A673 (cell line): Measurements from ENCODE around the gene TEP1.

Source experiments
- EZH2 ChIP-seq: fragments of 200-600 bp; sonication (generic); IDR thresholded peaks from 2 replicates; pipeline ENCODE4 v1.6.1; 2017; ENCODE audit warnings: borderline replicate concordance, low read depth, mild to moderate bottlenecking, mixed read lengths, antibody characterized with exemption, low read length; ENCODE audit not compliant: poor library complexity, severe bottlenecking
- TF ChIP-seq, protein P1 (sequence below): fragments of 300-800, 200-600 bp; sonication (generic); conservative IDR thresholded peaks from 2 replicates; pipeline ENCODE4 v1.5.1; 2017; ENCODE audit warnings: low read depth, mild to moderate bottlenecking, antibody characterized with exemption, low read length, moderate library complexity, mixed read lengths

DNA sequence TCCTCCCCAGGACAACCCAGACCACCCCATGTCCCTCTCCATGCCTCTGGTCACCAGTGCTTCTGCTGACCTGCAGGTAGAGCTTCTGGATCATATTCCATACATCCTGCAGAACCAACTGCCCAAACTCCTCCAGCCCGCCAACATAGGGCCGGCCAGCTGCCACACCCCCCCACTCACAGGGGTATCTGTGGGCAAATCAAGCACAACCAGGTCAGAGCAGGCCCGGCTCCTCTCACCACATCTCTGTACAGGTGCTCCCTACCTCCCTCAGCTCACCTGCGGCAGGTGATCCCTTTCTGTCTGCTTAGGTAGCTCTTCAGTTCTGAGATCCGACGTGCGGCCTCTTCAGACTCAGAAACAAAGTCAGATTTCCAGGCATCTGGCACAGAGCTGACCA lies 29.0 kb downstream of the TEP1 start:
- TF ChIP-seq, protein P1, sequence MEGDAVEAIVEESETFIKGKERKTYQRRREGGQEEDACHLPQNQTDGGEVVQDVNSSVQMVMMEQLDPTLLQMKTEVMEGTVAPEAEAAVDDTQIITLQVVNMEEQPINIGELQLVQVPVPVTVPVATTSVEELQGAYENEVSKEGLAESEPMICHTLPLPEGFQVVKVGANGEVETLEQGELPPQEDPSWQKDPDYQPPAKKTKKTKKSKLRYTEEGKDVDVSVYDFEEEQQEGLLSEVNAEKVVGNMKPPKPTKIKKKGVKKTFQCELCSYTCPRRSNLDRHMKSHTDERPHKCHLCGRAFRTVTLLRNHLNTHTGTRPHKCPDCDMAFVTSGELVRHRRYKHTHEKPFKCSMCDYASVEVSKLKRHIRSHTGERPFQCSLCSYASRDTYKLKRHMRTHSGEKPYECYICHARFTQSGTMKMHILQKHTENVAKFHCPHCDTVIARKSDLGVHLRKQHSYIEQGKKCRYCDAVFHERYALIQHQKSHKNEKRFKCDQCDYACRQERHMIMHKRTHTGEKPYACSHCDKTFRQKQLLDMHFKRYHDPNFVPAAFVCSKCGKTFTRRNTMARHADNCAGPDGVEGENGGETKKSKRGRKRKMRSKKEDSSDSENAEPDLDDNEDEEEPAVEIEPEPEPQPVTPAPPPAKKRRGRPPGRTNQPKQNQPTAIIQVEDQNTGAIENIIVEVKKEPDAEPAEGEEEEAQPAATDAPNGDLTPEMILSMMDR: no peak
- TF ChIP-seq EZH2: no peak
